ENCODE results near the gene ATG4D.

Gene ATG4D

DNA sequence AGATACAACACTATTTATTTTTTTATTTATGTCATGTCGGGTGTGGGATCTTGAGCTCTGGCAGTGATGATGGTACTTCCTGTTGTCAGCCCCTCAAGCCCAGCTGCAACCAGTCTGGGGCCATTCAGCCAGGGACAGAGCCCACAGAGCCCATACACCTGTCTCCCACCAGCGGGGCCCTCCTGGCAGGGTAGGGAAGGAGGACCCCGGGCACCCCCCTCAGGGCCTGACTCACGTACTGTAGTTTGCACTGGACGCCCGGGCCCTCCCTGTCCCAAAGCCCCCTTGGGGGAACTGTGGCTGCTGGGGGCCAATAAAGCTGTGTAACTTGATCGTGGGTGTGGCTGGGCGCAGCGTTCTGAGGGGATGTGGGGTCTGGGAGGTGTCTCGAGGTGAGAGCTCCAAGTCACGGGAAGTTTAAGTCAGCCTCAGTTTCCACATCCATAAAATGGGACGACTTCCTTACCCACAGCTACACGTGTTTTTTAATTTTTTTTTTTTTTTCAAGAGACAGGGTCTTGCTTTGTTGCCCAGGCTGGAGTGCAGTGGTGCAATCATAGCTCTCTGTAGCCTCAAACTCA lies 9.5 kb downstream of the ATG4D start:
- no peaks in the 10 kb centered on the region for H3K4me1 ChIP-seq (ENCODE audit: control insufficient read depth, insufficient read depth, low read length)
- ChIA-PET POLR2A (interaction anchor here (0.8 to 2.2 kb wide), 9 partner anchors 8 to 283 kb away, joined by 3 to 14 read pairs (median 3); partner anchors contain the start of genes ATG4D, CDC37, CDKN2D and KRI1), CTCF (interaction anchor here (0.6 to 4.0 kb wide), 12 partner anchors 10 to 149 kb away, joined by 3 to 16 read pairs (median 3); no protein-coding TSS in a partner anchor)
- no peak for TF ChIP-seq HOXD13 (CRISPR knock-in tag; IDR thresholded peaks at IDR 0.05; ENCODE audit: borderline replicate concordance)
- TF ChIP-seq ZSCAN18 (tag by site-specific recombination; IDR thresholded peaks at IDR 0.05) = no peak
- TF ChIP-seq ZNF155 (tag by site-specific recombination; IDR thresholded peaks at IDR 0.05) = no peak
- TF ChIP-seq PRDM10 (tag by site-specific recombination; IDR thresholded peaks at IDR 0.05) = no peak
- TF ChIP-seq ZNF488 (tag by site-specific recombination; IDR thresholded peaks at IDR 0.05) = no peak
- TF ChIP-seq GLIS1 (tag by site-specific recombination; IDR thresholded peaks at IDR 0.05) = peak; percentile 64
- TF ChIP-seq GLIS2 (tag by site-specific recombination; IDR thresholded peaks at IDR 0.05) = peak; percentile 45; the same call in 1 of the 2 replicates
- no peak for TF ChIP-seq ZNF266 (tag by site-specific recombination; IDR thresholded peaks at IDR 0.05; ENCODE audit: low read depth)
- TF ChIP-seq ZNF391 (tag by site-specific recombination; IDR thresholded peaks at IDR 0.05; ENCODE audit: borderline replicate concordance, low read depth) = peak; percentile 58; the same call in 1 of the 2 replicates
- 0 out of 2 replicates have a peak, but pooled peaks have one; percentile 34 for TF ChIP-seq ZBTB8A (tag by site-specific recombination; IDR thresholded peaks at IDR 0.05)
- TF ChIP-seq KLF17 (tag by site-specific recombination; IDR thresholded peaks at IDR 0.05) = 0 out of 2 replicates have a peak, but pooled peaks have one; percentile 18
- TF ChIP-seq, protein P1, sequence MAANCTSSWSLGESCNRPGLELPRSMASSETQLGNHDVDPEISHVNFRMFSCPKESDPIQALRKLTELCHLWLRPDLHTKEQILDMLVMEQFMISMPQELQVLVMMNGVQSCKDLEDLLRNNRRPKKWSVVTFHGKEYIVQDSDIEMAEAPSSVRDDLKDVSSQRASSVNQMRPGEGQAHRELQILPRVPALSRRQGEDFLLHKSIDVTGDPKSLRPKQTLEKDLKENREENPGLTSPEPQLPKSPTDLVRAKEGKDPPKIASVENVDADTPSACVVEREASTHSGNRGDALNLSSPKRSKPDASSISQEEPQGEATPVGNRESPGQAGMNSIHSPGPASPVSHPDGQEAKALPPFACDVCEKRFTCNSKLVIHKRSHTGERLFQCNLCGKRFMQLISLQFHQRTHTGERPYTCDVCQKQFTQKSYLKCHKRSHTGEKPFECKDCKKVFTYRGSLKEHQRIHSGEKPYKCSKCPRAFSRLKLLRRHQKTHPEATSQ (tag by site-specific recombination; IDR thresholded peaks at IDR 0.05) = 0 out of 2 replicates have a peak, but pooled peaks have one; percentile 60
- TF ChIP-seq SP7 (tag by site-specific recombination; IDR thresholded peaks at IDR 0.05) = 0 out of 2 replicates have a peak, but pooled peaks have one; percentile 19
- TF ChIP-seq, protein P2, sequence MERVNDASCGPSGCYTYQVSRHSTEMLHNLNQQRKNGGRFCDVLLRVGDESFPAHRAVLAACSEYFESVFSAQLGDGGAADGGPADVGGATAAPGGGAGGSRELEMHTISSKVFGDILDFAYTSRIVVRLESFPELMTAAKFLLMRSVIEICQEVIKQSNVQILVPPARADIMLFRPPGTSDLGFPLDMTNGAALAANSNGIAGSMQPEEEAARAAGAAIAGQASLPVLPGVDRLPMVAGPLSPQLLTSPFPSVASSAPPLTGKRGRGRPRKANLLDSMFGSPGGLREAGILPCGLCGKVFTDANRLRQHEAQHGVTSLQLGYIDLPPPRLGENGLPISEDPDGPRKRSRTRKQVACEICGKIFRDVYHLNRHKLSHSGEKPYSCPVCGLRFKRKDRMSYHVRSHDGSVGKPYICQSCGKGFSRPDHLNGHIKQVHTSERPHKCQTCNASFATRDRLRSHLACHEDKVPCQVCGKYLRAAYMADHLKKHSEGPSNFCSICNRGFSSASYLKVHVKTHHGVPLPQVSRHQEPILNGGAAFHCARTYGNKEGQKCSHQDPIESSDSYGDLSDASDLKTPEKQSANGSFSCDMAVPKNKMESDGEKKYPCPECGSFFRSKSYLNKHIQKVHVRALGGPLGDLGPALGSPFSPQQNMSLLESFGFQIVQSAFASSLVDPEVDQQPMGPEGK (tag by site-specific recombination; IDR thresholded peaks at IDR 0.05) = peak; percentile 58
- TF ChIP-seq, protein P3, sequence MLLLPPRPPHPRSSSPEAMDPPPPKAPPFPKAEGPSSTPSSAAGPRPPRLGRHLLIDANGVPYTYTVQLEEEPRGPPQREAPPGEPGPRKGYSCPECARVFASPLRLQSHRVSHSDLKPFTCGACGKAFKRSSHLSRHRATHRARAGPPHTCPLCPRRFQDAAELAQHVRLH (tag by site-specific recombination; IDR thresholded peaks at IDR 0.05) = peak; percentile 94
- peak; percentile 67 for TF ChIP-seq KLF8 (tag by site-specific recombination; IDR thresholded peaks at IDR 0.05)
- peak; percentile 81; the same call in 1 of the 2 replicates for TF ChIP-seq KLF1 (tag by site-specific recombination; IDR thresholded peaks at IDR 0.05)
- TF ChIP-seq, protein P4, sequence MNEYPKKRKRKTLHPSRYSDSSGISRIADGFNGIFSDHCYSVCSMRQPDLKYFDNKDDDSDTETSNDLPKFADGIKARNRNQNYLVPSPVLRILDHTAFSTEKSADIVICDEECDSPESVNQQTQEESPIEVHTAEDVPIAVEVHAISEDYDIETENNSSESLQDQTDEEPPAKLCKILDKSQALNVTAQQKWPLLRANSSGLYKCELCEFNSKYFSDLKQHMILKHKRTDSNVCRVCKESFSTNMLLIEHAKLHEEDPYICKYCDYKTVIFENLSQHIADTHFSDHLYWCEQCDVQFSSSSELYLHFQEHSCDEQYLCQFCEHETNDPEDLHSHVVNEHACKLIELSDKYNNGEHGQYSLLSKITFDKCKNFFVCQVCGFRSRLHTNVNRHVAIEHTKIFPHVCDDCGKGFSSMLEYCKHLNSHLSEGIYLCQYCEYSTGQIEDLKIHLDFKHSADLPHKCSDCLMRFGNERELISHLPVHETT (tag by site-specific recombination; IDR thresholded peaks at IDR 0.05) = peak; percentile 67
- TF ChIP-seq HOXC10 (CRISPR knock-in tag; IDR thresholded peaks at IDR 0.05) = no peak
- TF ChIP-seq ZNF24 (tag by site-specific recombination; IDR thresholded peaks at IDR 0.05) = peak; percentile 43; the same call in 1 of the 2 replicates
- TF ChIP-seq KLF9 (tag by site-specific recombination; IDR thresholded peaks at IDR 0.05; ENCODE audit: low read depth) = 0 out of 2 replicates have a peak, but pooled peaks have one; percentile 15
- H3K36me3 ChIP-seq (ENCODE audit: control insufficient read depth in 2 of 2, insufficient read depth in 1 of 2, low read length in 2 of 2) = peaks cover 26 to 91% of the 10 kb centered on the region in 2 experiments; a peak in 2 of 3 replicates
- H3K9me3 ChIP-seq (ENCODE audit: control insufficient read depth, insufficient read depth, low read depth, low read length) = no peaks in the 10 kb centered on the region
- no peak overlapping the region for H3K4me3 ChIP-seq (ENCODE audit: low read depth, low read length)
- no peak overlapping the region for H3K27ac ChIP-seq (ENCODE audit: extremely low read depth, low read depth, low read length)
